NOMO-1 treated with DMSO at 0.1 percent for 48 hours (cell line): ENCODE data around the gene KRTAP4-6.
"Not testable (repeated sequence)": the region's sequence is repeated elsewhere in the genome, so short reads cannot be mapped to it uniquely, and the experiment has no call there.

ENCODE experiments used
- DNase-seq: peaks from one replicate; lab custom pipeline; 2025; ENCODE audit not compliant: unreplicated experiment; lab: John Stamatoyannopoulos, UW

KRTAP4-6 gene

GRCh38 chr17:41147531-41148204, 7.3 kb upstream of the KRTAP4-6 start:
- DNase-seq = no peak

DNA sequence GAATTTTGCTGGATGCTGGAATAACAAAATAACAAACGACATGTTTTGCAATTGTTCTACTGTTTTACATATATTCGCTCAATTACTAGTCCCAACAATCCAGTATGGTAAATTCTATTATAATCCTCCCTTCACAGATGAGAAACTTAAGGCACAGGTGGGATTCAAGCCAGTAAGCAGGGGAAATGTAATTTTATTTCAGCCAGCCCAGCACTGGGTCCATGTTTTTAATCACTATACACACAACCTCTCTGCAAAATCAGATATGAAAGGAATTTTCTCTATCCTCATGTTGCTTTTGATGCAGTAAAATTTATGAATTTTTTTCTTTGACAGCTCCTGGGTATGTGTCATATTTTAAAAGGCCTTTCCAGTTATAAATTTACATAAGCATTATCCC, 4.9 kb upstream of the KRTAP4-6 start:
- no peak for DNase-seq

DNA sequence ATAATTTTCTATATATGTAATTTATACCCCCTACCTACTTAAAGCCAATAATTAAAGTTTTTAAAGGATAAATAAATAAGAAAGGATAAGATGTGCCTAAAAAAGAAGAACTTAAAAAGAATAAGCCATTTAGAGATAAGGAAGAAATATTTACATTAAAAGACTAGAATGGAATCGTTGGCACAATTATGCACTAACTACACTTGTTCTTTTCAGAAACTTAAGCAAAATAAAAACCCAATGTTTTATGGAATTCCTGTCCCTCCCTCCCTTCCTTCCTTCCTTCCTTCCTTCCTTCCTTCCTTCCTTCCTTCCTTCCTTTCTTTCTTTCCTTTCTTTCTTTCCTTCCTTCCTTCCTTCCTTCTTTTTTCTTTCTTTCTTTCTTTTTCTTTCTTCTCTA, 4.5 kb upstream of the KRTAP4-6 start:
- no peak for DNase-seq

GRCh38 chr17:41141361-41141760, 1.0 kb upstream of the KRTAP4-6 start:
- DNase-seq = no peak

DNA sequence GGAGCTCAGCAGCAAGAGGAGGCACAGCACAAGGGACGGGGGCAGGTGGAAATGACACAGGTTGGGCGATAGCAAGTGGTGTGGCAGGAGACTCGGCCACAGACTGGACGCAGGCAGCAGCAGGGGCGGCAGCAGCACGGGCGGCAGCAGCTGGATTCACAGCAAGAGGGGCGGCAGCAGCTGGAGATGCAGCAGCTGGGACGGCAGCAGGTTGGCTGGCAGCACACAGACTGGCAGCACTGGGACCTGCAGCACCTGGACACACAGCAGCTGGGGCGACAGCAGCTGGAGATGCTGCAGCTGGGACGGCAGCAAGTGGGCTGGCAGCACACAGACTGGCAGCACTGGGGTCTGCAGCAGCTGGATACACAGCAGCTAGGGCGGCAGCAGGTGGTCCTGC, 479 bp downstream of the KRTAP4-6 start:
- not testable (repeated sequence) for DNase-seq

- DNase-seq = no peak
These were observed 6.2 kb downstream of the KRTAP4-6 start for GRCh38 chr17:41133880-41134735.

GRCh38 chr17:41131979-41132378, 8.4 kb downstream of the KRTAP4-6 start:
- peak; percentile 35 for DNase-seq

DNA sequence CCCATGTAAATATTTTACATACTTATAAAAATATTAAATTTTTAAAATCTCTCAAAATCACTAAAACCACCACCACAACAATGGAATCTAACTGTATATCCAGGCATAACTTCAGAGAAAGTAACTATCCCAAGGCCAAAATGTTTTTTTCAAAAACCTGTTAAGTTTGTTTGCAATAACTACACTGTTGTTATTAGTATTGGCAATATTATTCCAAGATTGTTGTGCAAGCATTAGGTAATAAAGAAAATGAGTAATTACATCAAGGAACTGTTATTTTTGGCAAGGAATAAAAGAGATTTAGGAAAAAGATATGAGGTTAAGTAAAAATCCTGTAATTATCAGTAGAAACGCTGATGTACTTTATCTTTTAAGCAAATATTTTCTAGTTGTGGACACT, 13.0 kb downstream of the KRTAP4-6 start:
- no peak for DNase-seq

DNA sequence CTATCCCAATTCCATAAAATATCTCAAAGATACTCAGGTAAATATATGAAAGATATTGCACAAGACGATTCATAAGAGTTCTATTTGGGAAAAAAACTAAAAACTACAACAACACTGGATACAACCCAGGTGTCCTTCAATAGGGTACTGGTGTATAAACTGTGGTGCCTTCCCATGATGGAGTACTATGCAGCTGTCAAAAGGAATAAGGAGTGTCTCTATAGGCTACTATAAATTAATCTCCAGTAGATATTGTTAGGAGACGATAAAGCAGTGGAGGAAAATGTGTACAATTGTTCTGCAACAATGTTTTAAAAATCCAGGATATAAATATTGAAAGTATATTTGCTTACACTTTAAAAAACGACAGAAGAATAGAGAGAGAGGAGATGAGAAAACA, 13.9 kb downstream of the KRTAP4-6 start:
- no peak for DNase-seq

- no peak for DNase-seq
These were observed 15.3 kb downstream of the KRTAP4-6 start for GRCh38 chr17:41125064-41125463.

- not testable (repeated sequence) for DNase-seq
These were observed 16.4 kb downstream of the KRTAP4-6 start, which contains the start of gene KRTAP4-12 for GRCh38 chr17:41123991-41124371. KRTAP4-12 (minus strand) TSS chr17:41124182; CDS start chr17:41124122, 60 bp downstream.

DNA sequence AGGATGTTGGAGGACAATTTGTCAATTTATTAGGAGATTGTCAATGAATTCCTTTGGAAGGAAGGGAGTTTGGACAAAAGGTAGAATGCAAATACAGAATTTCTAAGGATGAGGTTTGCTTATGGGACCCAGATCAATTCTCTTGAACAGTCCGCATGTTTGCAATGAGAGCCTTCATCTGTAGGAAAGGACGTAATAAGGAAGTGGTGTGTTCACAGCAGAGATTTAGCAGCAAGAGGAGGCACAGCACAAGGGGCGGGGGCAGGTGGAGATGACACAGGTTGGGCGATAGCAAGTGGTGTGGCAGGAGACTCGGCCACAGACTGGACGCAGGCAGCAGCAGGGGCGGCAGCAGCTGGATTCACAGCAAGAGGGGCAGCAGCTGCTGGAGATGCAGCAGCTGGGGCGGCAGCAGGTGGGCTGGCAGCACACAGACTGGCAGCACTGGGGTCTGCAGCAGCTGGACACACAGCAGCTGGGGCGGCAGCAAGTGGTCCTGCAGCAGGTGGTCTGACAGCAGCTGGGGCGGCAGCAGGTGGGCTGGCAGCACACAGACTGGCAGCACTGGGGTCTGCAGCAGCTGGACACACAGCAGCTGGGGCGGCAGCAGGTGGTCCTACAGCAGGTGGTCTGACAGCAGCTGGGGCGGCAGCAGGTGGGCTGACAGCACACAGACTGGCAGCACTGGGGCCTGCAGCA, 16.9 kb downstream of the KRTAP4-6 start:
- not testable (repeated sequence) for DNase-seq

DNA sequence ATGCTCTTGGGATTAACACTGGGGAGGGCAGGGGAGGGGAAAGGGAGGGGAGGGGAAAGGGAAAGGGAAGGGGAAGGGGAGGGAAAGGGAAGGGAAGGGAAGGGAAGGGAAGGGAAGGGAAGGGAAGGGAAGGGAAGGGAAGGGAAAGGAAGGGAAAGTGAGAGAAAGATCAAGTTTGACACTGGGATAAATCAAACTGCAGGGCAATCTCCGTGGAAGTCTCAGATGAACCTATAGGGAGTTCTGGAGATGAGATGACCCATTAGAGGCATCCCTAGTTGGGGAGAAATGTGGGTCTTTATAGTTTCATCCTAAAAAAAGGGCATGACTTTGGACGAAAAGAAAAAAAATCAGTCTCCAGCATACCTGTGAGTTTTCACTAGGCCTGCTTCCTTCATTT, 18.6 kb downstream of the KRTAP4-6 start:
- no peak for DNase-seq

GRCh38 chr17:41119696-41120690, 20.4 kb downstream of the KRTAP4-6 start:
- DNase-seq = peak; percentile 78

- DNase-seq = no peak
These were observed 21.6 kb downstream of the KRTAP4-6 start for GRCh38 chr17:41118721-41119120.

GRCh38 chr17:41117846-41118386, 22.4 kb downstream of the KRTAP4-6 start, which contains the start of gene KRTAP4-11:
KRTAP4-11 (minus strand) TSS chr17:41118373; CDS start chr17:41118315, 58 bp downstream.
- DNase-seq = not testable (repeated sequence)

- peak; percentile 78 for DNase-seq
These were observed 24.0 kb downstream of the KRTAP4-6 start for GRCh38 chr17:41116297-41116696.

- DNase-seq = no peak
These were observed 29.0 kb downstream of the KRTAP4-6 start for GRCh38 chr17:41111151-41111885.

DNA sequence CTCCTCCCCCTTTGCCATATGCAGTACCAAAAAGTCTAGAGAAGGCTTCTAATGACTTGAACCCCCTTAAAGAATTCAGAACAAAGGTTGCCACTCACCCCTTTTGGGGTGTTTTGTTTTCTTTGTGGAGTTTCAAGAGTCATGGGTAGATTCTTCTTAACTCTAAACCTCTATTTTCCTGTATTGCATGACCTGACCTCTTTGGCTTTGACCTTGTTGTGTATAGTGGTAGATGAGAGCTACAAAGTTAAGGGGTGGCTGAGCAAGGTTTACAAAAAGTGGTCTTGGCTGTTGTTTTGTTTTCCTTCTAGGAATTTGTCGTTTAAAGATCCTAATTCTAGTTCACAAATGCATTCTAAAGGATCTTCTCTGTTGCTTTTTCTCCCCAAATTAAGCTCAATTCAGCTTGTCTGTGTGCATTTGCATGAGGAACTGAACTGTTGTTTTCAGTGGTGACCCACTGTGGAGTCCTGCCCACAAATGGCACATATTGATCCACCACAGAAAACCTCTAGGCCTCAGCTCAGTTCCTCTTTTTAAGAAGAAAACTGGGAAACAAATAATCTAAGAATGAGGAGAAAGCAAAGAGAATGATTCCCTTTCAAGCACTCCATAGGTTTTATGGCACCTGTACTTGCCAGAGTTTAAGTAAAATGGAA, 31.5 kb downstream of the KRTAP4-6 start:
- peak; percentile 26 for DNase-seq
